ENCODE measurements around the gene NMBR.
A peak's percentile ranks its signal among the peaks of the same experiment; 100 is the strongest.
"Not testable (repeated sequence)": the region's sequence is repeated elsewhere in the genome, so short reads cannot be mapped to it uniquely, and the experiment has no call there.

NMBR gene

DNA sequence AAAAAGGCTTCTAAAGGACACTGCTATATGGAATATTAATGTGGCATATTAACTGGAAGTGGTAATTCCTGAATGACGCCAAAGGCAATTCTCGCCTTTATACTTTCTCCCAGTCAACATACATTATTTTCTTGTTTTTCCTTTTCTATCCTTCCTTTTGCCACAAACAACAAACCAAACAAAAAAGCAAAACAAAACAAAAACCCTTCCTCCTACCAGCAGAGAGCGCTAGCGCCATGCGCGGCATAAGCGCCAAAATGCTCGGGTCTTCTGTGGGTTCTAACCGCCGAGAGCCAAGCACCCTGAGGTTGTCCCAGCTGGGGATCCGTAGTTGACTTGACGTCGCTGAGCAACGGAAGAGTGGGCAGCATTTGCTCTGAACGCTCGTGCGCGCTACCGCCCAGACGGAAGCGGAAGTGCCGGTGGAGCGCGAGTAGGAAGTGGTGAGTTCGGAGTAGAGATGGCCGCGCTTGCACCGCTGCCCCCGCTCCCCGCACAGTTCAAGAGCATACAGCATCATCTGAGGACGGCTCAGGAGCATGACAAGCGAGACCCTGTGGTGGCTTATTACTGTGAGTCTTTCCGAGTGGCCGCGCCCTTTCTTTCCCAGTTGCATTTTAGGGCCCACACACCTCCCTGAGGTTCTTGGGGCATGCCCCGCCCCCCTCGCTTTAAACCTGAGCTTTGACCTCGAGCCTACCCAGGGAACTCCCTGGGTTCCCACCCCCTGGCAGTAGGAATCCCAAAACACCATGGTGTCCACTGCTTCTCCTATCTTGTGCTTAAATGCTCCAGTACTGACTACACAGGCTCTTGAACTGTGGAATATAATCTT is at the start of gene NMBR, which contains the start of gene VTA1:
TSS of gene NMBR (minus strand) at position 295 of the 835 bp plus-strand sequence. CDS start 58,464 bp downstream, outside the sequence.
TSS of gene VTA1 (plus strand) at position 436 of the 835 bp plus-strand sequence. CDS start at position 461, 25 bp downstream.
- peak; percentile 93 for DNase-seq

DNA sequence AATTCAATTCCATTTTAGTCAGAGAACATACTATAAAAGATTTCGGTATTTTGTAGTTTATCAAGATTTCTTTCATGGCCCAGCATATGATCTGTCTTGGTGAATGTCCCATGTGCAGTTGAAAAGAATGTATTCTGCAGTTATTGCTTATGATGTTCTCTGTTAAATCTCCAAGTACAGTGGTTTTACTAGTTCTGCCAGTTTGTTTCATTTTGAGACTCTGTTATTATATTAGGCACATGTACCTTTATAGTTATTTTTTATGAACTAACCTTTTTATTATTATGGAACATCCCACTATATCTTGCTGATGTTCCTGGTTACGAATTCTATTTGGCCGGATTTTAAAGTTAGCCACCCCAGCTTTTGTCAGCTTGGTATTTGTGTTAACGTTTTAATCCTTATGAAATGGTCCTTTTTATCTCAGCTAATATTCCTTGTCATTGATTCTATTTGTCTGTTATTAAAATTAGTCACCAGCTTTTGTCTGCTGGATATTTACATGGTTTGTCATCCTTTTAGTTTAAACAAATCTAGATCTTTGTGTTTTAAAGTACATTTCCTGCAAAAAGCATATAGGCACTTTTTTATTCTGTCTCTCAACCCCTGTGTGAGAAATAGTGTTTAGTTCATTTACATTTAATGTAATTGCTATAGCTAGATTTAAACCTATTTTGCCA is 49.1 kb upstream of the NMBR start:
- DNase-seq, result no peak

DNA sequence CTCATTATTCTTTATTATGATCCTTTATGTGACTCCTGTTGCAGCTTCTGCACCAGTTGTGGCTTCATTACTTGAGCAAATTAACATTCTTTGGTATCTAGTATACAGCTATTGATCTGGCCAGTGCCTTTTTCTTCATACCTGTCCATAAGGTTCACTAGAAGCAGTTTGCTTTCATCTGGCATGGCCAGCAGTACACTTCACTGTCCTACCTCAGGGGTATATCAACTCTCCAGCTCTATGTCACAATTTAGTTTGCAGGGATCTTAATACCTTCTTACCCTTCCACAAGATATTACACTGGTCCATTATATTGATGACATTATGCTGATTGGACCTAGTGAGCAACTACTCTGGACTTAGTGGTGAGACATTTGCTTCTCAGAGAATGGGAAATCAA is 46.7 kb upstream of the NMBR start:
- DNase-seq, result no peak

DNA sequence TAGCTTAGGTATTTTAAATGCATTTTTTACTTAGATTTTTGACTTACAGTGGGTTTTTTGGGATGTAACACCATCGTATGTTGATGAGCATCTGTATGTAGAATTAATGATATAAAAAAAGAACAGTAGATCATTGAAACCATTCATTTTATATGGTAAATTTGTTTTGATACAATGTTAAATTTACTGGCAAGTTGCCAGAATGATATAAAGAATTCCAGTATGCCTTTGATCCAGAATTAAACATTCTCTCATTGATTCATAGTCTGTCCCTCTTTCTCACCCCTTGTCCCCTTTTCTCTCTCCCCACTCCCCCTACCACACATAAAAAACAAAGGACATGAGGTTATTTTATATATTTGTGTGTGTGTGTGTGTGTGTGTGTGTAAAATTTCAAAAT is 45.4 kb upstream of the NMBR start:
- no peak for DNase-seq

DNA sequence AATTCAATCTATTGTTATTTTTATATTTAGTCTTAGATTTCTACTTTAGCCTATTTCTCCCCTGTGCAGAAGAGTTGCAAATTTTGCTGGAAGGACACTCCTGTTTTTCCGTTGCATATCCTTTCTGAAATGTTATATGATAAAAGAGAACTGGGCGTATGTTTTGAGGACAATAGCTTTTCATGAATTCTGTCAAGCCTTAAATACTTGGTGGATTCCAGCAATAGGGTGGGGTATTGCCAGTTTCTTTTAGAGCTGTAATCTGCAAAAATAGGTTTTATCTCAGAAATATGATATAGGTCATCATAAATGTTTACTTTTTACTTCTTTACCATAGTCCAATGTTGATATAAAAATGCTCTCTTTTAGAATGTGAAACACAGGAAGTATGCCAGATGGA is 42.1 kb upstream of the NMBR start:
- DNase-seq, result no peak

DNA sequence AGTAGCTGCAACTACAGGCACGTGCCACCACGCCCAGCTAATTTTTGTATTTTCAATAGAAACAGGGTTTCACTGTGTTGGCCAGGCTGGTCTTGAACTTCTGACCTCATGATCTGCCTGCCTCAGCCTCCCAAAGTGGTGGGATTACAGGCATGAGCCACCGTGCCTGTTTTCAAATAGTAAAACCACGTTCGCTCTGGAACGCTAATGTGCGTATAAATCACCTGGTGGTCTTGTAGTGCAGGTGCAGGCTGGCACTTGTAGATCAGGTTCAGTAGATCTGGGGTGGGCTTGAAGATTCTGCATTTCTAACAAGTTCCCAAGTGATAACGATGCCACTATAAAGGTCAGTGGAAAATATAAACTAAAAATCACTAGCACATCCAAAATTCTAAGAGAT is 41.4 kb upstream of the NMBR start:
- DNase-seq, result not testable (repeated sequence)

DNA sequence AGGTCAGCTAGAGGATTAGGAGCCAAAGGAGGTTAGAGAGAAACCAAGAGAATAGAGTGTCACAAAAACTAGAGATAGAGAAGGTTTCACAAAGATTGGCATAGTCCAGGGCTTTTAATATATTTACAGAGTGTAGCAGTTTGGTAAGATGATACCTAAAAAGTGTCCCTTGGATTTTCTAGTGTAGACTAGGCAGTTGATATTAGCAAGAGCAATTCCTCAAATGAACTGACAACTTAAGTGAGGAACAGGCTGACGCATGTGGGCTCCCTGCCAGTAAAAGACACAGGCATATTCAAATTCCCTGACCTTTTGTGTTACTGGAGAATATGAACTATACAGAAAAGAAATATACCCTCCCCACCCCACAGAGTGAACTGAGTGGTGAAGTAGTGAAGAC is 40.3 kb upstream of the NMBR start:
- no peak for DNase-seq

DNA sequence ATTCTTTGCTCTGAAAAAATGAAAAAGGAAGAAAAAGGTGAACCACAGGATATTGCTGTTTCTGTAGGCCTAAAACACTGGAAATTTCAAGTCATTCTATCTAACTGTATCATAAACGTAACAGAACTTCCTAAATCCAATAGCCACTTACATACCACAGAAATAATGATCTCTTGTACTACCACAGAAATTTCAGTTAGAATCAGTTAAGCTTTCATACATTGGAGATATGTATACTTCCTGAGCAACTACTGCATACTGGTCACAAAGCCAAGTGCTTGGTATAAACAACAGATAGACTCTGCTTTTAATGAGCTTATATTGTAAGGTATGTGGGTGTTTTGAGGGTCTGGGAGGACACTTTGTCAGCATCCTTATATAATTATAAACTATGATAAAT is 38.7 kb upstream of the NMBR start:
- DNase-seq, result no peak

DNA sequence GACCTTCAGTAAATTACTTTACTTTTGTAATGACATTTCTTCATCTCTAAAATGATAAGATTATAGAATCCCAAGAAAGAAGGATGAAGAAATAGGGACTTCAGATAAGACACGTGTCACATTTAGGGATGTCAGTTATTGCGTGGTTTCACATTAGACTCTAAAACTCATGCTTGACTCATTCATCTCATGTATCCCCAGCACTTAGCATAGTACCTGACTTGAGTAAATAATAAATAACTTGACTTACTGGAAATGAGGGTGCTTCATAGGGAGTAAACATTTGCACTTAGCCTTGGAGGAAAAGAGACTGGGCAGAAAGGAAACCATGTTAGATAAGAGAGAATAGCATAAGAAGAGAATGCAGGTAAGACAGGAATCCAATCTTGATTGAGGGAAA is 37.4 kb upstream of the NMBR start:
- no peak for DNase-seq

DNA sequence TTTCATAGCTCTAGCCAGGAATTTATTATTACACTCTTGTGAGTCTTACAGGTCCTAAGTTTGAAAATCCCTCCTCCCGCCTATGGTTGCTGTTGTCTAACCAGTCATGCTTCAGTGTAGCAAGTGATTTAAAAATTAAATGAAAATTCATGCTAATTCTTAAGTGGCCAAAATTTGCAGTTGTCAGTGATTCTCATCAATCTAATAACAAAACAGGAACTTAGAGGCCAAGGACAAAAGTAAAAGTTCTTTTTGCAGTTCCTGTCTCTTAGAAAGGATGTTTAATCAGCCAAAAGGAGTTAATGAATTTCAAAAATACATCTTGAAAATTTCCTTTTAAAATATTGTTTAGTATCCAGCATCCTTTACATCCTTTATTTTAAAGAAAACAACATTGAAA is 36.4 kb upstream of the NMBR start:
- no peak for DNase-seq

DNA sequence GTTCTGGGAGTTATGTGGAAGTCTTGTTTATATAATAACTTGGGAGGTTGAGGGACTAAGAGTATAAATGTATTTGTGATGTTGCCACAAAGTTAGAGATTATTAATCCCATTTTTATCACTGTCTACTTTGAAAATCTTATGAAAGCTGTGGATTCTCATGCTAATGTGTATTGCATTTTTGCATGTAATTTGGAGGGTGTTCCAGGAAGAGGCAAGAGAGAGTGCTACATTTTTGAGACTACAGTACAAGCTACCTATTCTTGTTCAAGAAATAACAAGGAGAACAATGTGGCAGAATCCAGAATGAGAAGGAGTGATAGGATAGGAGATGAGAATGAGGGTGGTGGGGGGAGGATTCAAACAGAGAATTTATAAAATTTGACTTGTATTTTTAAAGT is 35.1 kb upstream of the NMBR start:
- DNase-seq, result no peak

DNA sequence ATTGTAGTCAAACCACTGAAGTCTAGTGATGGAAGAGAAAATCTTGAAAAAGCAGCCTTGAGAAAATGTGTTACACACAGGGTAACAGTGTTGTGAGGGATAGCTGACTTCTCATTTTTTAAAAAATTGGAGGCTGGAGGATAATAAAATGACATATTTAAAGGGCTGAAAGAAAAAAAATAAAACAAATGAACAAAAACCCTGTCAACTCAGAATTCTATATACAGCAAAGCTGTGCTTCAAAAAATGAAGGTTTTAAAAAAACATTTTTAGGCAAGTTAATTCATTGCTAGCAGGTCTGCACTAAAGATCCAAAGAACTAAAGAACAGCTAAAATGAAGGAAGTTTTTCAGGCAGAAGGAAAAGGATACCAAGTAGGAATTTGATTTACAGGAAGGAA is 31.2 kb upstream of the NMBR start:
- DNase-seq, result no peak

DNA sequence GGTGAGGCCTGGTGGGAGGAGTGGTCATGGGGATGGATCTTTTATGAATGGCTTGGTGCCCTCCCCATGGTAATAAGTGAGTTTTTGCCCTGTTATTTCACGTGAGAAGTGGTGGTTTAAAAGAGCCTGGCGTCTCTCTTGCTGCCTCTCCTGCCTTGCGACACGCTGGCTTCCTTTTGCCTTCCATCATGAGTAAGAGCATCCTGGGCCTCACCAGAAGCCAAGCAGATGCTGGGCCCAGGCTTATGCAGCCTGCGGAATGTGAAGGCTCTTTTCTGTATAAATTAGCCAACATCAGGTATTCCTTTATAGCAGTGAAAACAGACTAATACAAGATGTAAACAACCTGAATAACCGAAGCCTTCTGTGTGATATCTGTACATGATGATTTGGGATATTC is 27.8 kb upstream of the NMBR start:
- no peak for DNase-seq

DNA sequence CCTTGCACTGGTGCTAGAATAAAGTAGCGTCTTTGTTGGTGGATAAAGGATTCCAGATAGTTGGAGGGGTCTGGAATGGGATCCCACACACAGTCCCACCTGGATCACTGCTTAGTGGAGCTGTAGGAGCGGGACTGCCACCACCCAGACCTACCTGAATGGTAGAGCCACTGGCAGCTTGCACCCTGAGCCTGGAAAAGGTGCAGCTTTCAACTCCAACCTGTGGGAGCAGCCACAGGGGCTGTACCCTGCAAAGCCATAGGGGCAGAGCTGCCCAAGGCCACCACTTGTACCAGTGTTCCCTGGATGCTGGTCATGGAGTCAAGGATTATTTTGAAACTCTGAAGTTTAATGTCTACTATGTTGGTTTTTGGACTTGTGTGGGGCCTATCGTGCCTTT is 27.1 kb upstream of the NMBR start:
- DNase-seq, result no peak

DNA sequence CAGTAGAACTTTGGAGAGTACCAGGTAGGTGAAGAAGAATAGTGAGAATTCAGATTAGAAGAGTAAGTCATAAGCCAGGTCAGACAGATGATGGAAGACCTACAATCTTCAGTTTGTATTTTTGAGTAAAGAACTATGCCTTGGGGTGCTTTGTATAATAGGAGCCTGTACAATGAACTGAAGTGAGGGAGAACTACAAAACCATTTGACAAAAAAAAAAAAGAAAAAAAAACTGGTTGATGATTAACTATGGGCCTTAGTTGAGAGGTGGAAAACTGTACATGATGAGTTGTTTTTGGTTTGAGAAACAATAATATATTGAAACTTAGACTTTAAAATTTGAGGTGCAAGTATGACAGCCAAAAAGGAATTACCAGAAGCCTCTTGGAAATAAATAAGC is 25.8 kb upstream of the NMBR start:
- no peak for DNase-seq

DNA sequence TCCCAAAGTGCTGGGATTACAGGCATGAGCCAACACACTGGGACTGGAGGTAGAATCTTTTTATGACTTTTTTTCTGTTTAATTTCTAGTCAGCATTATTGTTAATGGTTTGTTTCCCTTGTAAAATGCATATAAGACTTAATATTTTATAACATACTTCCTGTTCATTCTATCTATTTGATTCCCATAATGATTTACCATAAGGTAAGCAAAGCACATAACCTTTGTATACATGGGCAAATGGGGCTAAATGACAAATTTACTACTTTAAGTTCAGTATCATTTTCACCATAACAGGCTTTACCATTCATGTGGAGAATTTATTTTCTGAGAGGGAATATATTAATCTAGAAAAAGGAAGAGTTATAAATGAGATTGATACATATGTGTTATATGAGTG is 24.4 kb upstream of the NMBR start:
- no peak for DNase-seq

DNA sequence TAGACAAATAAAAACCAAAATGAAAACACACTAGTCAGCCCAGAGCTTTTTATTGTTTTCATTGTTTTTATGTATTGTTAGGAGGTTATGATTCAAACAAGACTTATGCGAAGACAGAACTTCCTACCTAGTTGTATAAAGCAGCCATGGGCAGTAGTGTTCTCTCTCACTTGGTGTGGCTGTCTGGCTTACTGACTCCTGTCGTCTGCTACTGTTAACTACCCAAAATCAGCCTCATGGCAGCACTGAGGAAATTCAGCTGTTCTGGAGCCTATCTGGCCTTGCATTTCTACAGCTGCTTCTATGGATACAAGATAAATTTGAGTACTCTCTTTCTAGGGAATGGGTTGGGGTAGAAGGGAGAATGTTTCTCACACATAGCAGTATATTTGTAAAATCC is 20.6 kb upstream of the NMBR start:
- no peak for DNase-seq

DNA sequence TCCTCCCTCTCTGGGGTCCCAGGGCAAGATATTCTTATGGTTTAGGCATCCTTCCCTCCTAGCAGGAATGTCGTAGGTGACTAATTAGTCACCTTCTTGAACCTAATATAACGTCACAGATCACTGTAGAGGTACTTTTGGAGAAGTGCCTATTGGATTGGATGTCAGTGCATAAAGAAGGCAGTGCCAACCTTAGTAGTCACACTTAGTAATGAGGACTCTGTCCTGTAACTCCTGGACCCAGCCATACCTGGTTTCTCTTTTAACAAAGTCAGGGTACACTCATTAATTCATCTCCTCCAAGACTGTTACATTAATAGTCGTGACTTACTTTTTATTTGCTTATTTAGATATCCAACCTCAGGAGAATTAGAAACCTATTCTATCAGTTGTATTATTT is 20.1 kb upstream of the NMBR start:
- DNase-seq, result no peak

DNA sequence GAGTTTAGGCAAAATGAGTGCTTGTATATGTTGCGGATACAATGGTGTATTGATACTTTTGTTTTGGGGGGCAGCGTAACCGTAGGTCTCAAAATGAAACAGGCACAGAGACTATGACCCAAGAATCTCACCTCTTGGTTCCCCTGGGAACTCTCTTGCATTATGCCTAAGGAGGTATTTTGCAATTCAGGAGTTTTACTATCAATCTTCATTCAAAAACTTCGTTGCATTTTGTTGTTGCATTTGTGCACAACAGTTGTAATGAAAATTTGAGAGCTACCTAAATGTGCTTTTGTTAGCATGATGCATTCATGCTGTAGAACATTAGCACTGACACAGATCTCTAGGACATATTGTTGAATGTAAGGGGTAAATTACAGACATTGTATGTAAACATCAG is 18.3 kb upstream of the NMBR start:
- DNase-seq, result no peak

DNA sequence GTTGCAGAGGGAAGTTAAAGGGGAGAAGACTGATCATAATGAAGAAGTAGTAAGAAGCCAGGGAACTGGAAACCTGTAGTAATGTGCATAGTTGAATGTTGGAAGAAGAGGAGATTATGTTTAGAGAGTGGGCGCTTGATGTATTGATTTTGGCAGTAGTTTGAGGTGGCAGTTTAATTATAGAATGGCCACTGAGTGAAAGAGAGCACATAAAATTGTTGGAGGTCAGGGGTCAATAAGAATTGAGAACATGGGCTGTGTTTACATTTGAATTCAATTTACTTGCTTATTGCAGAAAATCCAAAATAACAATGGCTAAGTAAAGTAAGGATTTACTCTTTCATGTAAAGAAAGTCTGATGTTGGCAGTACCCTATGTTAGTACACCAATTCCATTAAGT is 15.9 kb upstream of the NMBR start:
- no peak for DNase-seq

DNA sequence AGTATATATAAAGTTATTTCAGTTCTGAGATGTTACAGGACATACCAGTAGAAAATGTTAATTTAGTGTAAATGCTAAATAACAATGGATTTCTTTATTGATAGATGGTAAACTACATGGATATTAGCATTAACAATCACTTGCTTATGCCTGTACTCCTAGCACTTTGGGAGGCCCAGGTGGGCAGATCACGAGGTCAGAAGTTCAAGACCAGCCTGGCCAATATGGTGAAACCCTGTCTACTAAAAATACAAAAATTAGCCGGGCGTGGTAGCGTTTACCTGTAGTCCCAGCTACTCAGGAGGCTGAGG is 9.8 kb upstream of the NMBR start:
- DNase-seq, result not testable (repeated sequence)

DNA sequence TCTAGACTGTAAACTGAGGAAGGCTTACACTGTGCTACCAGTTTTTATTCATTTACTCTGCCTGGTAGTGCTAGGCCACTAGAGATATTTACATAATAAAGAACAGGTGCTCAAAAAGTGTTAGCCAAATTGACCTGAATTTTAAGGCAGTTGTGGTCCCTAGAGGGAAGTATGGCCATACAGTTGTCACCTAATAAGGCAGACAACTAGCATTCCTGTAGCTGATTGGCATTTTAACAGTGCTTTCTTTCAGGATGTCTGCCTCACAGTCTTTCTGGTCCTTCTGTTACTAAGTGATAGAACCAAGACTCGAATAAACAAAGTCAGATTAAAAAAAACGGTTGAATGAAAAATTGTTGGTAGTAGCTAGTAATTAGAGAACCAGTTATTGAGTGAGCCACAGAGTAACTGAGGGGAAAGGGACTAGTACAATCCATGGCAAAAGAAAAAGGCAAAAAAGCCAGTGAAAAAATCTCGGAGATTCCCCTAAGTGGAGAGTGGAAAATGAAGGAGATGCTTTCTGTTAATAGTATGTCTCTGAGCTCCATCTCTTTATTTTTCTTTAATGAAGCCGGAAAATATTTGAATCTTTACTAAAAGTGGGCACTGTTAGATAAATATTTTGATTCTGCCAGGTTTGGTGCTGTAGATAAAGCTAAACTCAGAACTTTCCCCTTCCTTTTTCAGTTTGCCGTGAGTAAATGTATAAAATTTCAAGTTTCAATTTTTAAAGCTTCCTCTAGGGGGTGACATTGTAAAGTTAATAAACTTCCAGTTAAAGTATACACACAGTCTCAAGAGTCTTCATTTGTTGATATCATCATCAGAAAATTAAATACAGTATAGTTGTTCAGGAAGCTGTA is 9.2 kb upstream of the NMBR start:
- DNase-seq, result no peak

DNA sequence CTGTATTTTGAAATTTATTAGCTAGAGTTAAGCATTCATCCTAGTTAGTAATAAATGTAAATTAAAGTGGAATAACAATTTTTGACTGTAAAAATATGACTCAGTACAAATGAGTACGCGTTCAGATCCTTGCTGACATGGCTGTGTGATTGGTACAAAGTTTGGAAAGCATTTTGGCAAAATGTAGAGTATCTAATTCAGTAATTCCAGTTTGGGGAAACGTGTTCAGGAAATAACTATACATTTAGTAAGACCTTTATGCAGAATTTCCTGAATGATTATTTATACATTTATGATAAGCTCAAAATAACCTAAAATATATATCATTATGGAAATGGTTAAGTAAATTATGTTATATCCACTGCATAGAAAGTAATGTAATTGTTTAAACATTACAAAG is 8.2 kb upstream of the NMBR start:
- DNase-seq, result no peak

DNA sequence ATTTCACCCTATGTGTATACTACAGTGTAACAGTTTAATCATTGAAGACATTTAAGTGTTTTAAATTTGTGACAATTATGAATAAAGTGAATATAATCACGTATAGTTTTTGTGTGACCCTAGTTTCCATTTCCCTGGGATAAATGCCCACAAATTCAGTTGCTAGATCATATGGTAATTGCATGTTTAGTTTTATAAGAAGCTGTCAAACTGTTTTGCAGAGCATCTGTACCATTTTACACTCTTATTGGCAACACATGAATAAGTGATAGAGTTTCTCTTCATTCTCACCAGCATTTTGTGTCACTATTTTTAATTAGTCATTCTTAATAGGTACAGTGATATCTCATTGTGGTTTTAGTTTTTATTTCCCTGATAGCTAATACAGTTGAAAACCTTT is 7.4 kb upstream of the NMBR start:
- DNase-seq, result no peak

Data from activated CD8-positive, alpha-beta memory T cell treated with anti-CD3 and anti-CD28 coated beads, Interleukin-2, amount 50 U/mL, for 4 hours (primary cell).